ENCODE data around the gene CCDC28B. TPM values are rescaled to one million over a fixed set of nuclear protein-coding genes. Genes with fewer than 3 reads are reported as not detected.

Gene CCDC28B
- total RNA-seq = 10 to 100 TPM in 1 of 2 donors, 1 to 10 TPM in 1; 4.4 to 12.5 TPM
- polyA plus RNA-seq = 1 to 10 TPM; 5.6 to 5.8 TPM
- long read RNA-seq, donor 1, transcript CCDC28B-201 (6 exons, 1,089 nt) = major isoform, 9 of 14 reads
- long read RNA-seq, donor 1, partial matches to known transcripts = 0 of 14 reads
- long read RNA-seq, donor 1, other reads (novel, unspliced or antisense) = 5 of 14 reads
- long read RNA-seq, donor 2, partial matches to known transcripts = 0 of 1 reads
- long read RNA-seq, donor 2, other reads (novel, unspliced or antisense) = 0 of 1 reads
- long read RNA-seq, donor 3, partial matches to known transcripts = 6 of 8 reads
- long read RNA-seq, donor 3, other reads (novel, unspliced or antisense) = 0 of 8 reads
- long read RNA-seq, donor 4, partial matches to known transcripts = 0 of 4 reads
- long read RNA-seq, donor 4, other reads (novel, unspliced or antisense) = 0 of 4 reads
- long read RNA-seq, donor 5, transcript CCDC28B-201 (6 exons, 1,089 nt) = major isoform, 8 of 15 reads
- long read RNA-seq, donor 5, partial matches to known transcripts = 7 of 15 reads
- long read RNA-seq, donor 5, other reads (novel, unspliced or antisense) = 0 of 15 reads

DNA sequence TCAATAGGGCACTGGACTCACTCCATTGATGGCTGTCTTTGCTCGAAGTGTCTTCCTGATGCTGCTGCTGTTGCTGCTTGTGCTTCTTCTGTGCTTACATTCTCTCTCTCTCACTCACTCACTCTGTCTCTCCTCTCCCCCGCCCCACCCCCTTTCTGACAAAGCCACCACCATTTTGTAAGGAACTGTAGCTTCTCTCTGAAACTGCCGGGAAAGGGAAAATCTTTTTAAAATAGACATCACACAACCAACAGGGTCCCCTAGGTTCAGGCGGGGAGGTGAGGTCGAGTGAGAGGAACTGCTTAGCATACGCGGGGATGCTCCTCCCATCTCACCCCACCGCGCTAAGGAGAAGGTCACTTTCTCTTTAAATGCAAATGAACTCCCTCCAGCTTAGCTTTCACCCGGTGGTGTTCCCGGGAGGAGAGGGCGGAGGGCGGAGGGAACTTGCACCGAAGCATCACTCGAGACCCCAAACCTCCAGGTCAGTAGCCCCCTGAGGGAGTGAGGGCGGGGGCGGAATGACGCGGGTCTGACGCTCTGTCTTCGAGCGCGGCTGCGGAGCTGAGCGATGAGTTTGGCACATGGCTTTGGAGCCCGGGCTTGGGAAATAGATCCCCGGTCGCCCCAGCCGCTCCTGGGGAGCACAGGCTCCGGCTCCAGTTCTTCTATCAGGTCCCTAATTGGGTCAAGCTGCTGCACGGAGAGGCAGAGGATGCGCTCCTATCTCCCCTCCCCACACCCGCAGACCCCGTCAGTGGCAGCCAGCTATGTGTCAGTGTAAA, at the start of gene CCDC28B:
TSS of gene CCDC28B (plus strand) at position 370 of the 785 bp plus-strand sequence. CDS start 1,341 bp downstream, outside the sequence.
- Histone ChIP-seq H3K27me3 (ENCODE audit: control insufficient read depth in 3 of 3, insufficient read depth in 3 of 3, low read length in 2 of 3) (no peaks in the 10 kb centered on the region), H3K4me3 (peak within 1 kb of the TSS; percentile 19), H3K9ac (ENCODE audit: insufficient read depth in 1 of 2, low read length in 2 of 2) (peak within 1 kb of the TSS; percentile 20 to 86), H3K27ac (ENCODE audit: low read depth in 1 of 2, low read length in 1 of 2) (peak within 1 kb of the TSS; percentile 55 to 86), H3K36me3 (ENCODE audit: control insufficient read depth in 4 of 4, insufficient read depth in 4 of 4, low read length in 4 of 4) (peaks cover under 1 to 14% (median 10%) of the 10 kb centered on the region in 4 donors), H3K4me1 (ENCODE audit: control insufficient read depth in 5 of 5, insufficient read depth in 5 of 5, low read length in 5 of 5) (peaks cover 5 to 20% (median 11%) of the 10 kb centered on the region in 5 donors), H3K9me3 (ENCODE audit: control insufficient read depth in 4 of 4, insufficient read depth in 3 of 4, low read length in 3 of 4) (no peaks in the 10 kb centered on the region)
- TF ChIP-seq, protein P1, sequence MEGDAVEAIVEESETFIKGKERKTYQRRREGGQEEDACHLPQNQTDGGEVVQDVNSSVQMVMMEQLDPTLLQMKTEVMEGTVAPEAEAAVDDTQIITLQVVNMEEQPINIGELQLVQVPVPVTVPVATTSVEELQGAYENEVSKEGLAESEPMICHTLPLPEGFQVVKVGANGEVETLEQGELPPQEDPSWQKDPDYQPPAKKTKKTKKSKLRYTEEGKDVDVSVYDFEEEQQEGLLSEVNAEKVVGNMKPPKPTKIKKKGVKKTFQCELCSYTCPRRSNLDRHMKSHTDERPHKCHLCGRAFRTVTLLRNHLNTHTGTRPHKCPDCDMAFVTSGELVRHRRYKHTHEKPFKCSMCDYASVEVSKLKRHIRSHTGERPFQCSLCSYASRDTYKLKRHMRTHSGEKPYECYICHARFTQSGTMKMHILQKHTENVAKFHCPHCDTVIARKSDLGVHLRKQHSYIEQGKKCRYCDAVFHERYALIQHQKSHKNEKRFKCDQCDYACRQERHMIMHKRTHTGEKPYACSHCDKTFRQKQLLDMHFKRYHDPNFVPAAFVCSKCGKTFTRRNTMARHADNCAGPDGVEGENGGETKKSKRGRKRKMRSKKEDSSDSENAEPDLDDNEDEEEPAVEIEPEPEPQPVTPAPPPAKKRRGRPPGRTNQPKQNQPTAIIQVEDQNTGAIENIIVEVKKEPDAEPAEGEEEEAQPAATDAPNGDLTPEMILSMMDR (IDR thresholded peaks at IDR 0.05; ENCODE audit: control extremely low read depth, extremely low read depth) = no peak
- peak; percentile 23 for ATAC-seq (ENCODE audit: insufficient read depth, low FRiP score)
- DNase-seq = peak; percentile 82 to 85 (median 83)
- 0 to 1% methylated on average over 34 of the region's 34 CpGs for WGBS, 2 donors

DNA sequence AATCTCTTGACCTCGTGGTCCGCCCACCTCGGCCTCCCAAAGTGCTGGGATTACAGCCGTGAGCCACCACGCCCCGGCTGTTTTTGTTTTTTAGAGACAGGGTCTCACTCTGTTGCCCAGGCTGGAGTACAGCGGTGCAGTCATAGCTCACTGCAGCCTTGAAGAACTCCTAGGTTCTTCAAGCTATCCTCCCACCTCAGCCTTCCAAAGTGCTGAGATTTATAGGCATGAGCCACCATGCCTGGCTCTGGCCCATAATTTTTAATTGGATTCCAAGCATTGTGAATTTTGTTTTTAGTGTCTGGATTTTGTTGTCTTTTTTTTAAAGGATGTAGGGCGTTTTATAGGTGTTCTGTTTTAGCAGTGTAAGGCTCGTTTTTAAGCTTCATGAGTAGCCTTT, 49.5 kb upstream of the CCDC28B start:
- TF ChIP-seq, protein P1 (IDR thresholded peaks at IDR 0.05; ENCODE audit: control extremely low read depth, extremely low read depth) = no peak
- 92 to 96% methylated on average over 9 of the region's 9 CpGs for WGBS, 2 donors
- DNase-seq = no peak
- Histone ChIP-seq H3K4me3 (no peak overlapping the region), H3K27ac (ENCODE audit: low read depth in 1 of 2, low read length in 1 of 2) (no peak overlapping the region), H3K9ac (ENCODE audit: insufficient read depth in 1 of 2, low read length in 2 of 2) (no peak overlapping the region), H3K36me3 (ENCODE audit: control insufficient read depth in 4 of 4, insufficient read depth in 4 of 4, low read length in 4 of 4) (peaks cover 0 to 11% (median 2%) of the 10 kb centered on the region in 4 donors), H3K4me1 (ENCODE audit: control insufficient read depth in 5 of 5, insufficient read depth in 5 of 5, low read length in 5 of 5) (peaks cover 0 to 14% (median 4%) of the 10 kb centered on the region in 5 donors), H3K9me3 (ENCODE audit: control insufficient read depth in 4 of 4, insufficient read depth in 3 of 4, low read length in 3 of 4) (peaks cover 0 to 4% (median 0%) of the 10 kb centered on the region in 4 donors), H3K27me3 (ENCODE audit: control insufficient read depth in 3 of 3, insufficient read depth in 3 of 3, low read length in 2 of 3) (no peaks in the 10 kb centered on the region)
- no peak for ATAC-seq (ENCODE audit: insufficient read depth, low FRiP score)

DNA sequence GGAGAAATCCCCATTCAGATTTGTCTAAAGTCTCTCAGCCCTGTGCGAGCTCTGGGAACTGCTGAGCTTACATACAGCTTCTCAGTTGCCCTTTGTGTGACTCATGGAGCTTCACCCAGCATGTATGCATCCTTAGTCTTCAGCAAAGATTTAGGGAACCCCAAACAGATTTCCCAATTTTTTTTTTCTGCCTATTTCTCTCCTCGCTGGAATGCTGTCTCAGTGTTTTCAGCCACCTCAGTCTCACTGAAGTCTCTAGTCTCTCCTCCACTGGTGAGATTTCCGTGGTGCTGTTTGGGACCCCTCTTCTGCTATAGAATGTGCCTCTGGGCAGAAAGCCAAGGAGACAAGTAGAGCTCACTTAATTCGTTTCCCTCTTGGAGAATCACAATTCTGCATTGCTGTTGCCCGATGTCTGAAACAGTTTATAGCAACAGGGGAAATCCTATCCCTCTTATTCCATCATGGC, 49.0 kb upstream of the CCDC28B start:
- Histone ChIP-seq H3K9me3 (ENCODE audit: control insufficient read depth in 4 of 4, insufficient read depth in 3 of 4, low read length in 3 of 4) (peaks cover 0 to 4% (median 0%) of the 10 kb centered on the region in 4 donors), H3K4me3 (no peak overlapping the region), H3K36me3 (ENCODE audit: control insufficient read depth in 4 of 4, insufficient read depth in 4 of 4, low read length in 4 of 4) (peaks cover 0 to 11% (median 3%) of the 10 kb centered on the region in 4 donors), H3K4me1 (ENCODE audit: control insufficient read depth in 5 of 5, insufficient read depth in 5 of 5, low read length in 5 of 5) (peaks cover 0 to 14% (median 4%) of the 10 kb centered on the region in 5 donors), H3K27ac (ENCODE audit: low read depth in 1 of 2, low read length in 1 of 2) (no peak overlapping the region), H3K27me3 (ENCODE audit: control insufficient read depth in 3 of 3, insufficient read depth in 3 of 3, low read length in 2 of 3) (no peaks in the 10 kb centered on the region), H3K9ac (ENCODE audit: insufficient read depth in 1 of 2, low read length in 2 of 2) (peak overlapping the region in 1 of 2 donors; percentile 38)
- TF ChIP-seq, protein P1 (IDR thresholded peaks at IDR 0.05; ENCODE audit: control extremely low read depth, extremely low read depth) = no peak
- WGBS, 2 donors = 49 to 66% methylated on average over 5 of the region's 5 CpGs
- ATAC-seq (ENCODE audit: insufficient read depth, low FRiP score) (no peak), DNase-seq (peak; percentile 70 to 86 (median 86))

All from lung (tissue), 16 donors.